Subcutaneous abdominal adipose tissue (tissue), 5 donors: ENCODE data around the gene NFIB.

Source experiments
- H3K27ac ChIP-seq: one replicate; pipeline ENCODE4 v1.7.0; 2013; ENCODE audit warnings: low read depth, mild to moderate bottlenecking, inconsistent platforms, low read length, moderate library complexity
- H3K27me3 ChIP-seq, 5 donors: one replicate each; pipeline ENCODE4 v1.7.0; 2013; ENCODE audit warnings: low read length in 5 of 5, inconsistent platforms in 1 of 5; ENCODE audit not compliant: control insufficient read depth in 5 of 5, insufficient read depth in 4 of 5
- H3K36me3 ChIP-seq, 5 donors: one replicate each; pipeline ENCODE4 v1.7.0; 2013; ENCODE audit warnings: low read length in 5 of 5; ENCODE audit not compliant: control insufficient read depth in 5 of 5, insufficient read depth in 5 of 5
- H3K4me1 ChIP-seq, 5 donors: one replicate each; pipeline ENCODE4 v1.7.0; 2013; ENCODE audit warnings: low read length in 5 of 5, mild to moderate bottlenecking in 3 of 5, moderate library complexity in 1 of 5; ENCODE audit not compliant: control insufficient read depth in 5 of 5, insufficient read depth in 5 of 5
- H3K4me3 ChIP-seq, 5 donors: one replicate each; pipeline ENCODE4 v1.7.0; 2013; ENCODE audit warnings: low read length in 5 of 5, low read depth in 1 of 5
- H3K9ac ChIP-seq, 5 donors: one replicate each; pipeline ENCODE4 v1.7.0; 2013; ENCODE audit warnings: low read length in 5 of 5, mild to moderate bottlenecking in 4 of 5, moderate library complexity in 3 of 5
- H3K9me3 ChIP-seq, 5 donors: one replicate each; pipeline ENCODE4 v1.7.0; 2013; ENCODE audit warnings: low read length in 5 of 5; ENCODE audit not compliant: control insufficient read depth in 5 of 5
- donor health status: healthy.
- donor health status: healthy.
- donor health status: healthy.
- donor health status: healthy.
- donor health status: healthy.

The NFIB gene

GRCh38 chr9:14240537-14240936 lies 73.4 kb downstream of the NFIB start:
- H3K9ac ChIP-seq = no peak overlapping the region
- H3K4me3 ChIP-seq = no peak overlapping the region
- peak overlapping the region; percentile 88 for H3K27ac ChIP-seq
- no peaks in the 10 kb centered on the region for H3K36me3 ChIP-seq
- no peaks in the 10 kb centered on the region for H3K27me3 ChIP-seq
- H3K9me3 ChIP-seq = no peaks in the 10 kb centered on the region
- H3K4me1 ChIP-seq = peaks cover 4 to 58% (median 40%) of the 10 kb centered on the region in 5 donors

- Histone ChIP-seq H3K27me3 (no peaks in the 10 kb centered on the region), H3K36me3 (no peaks in the 10 kb centered on the region), H3K4me3 (peak overlapping the region in 1 of 5 donors; percentile 4), H3K9ac (no peak overlapping the region), H3K4me1 (peaks cover 4 to 55% (median 41%) of the 10 kb centered on the region in 5 donors), H3K27ac (peak overlapping the region; percentile 88), H3K9me3 (no peaks in the 10 kb centered on the region)
These were observed 75.4 kb downstream of the NFIB start for GRCh38 chr9:14238518-14238917.

- no peak overlapping the region for H3K9ac ChIP-seq
- H3K36me3 ChIP-seq = no peaks in the 10 kb centered on the region
- peak overlapping the region in 2 of 5 donors; percentile 4 to 19 for H3K4me3 ChIP-seq
- peak overlapping the region; percentile 88 for H3K27ac ChIP-seq
- H3K4me1 ChIP-seq = peaks cover 4 to 55% (median 41%) of the 10 kb centered on the region in 5 donors
- H3K9me3 ChIP-seq = no peaks in the 10 kb centered on the region
- no peaks in the 10 kb centered on the region for H3K27me3 ChIP-seq
These were observed 75.9 kb downstream of the NFIB start for GRCh38 chr9:14238079-14238478.

- no peaks in the 10 kb centered on the region for H3K27me3 ChIP-seq
- no peaks in the 10 kb centered on the region for H3K9me3 ChIP-seq
- peaks cover 0 to 5% (median 0%) of the 10 kb centered on the region in 5 donors for H3K36me3 ChIP-seq
- peak overlapping the region in 2 of 5 donors; percentile 12 to 44 for H3K9ac ChIP-seq
- H3K4me3 ChIP-seq = peak overlapping the region in 2 of 5 donors; percentile 37 to 42
- peaks cover 4 to 50% (median 41%) of the 10 kb centered on the region in 5 donors for H3K4me1 ChIP-seq
- peak overlapping the region; percentile 88 for H3K27ac ChIP-seq
These were observed 77.3 kb downstream of the NFIB start for GRCh38 chr9:14236591-14236990.

DNA sequence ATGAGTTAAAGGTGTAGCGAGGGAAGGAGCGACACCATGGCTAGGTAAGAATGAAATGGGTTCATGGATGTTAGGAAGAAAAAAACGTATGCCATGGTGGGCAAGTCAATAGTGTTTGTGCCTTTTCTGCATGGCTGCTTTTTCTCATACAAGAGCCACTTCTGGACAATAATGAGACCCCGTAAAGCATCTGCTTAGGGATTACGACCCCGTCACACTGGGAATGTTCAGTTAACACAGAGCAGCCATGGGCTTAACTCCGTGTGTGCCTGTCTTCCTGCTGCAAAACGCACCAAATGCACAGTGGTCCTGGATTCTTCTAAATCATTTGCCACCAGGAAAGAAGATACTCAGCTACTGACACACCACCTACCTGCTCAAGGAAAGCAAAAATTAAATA lies 81.8 kb downstream of the NFIB start:
- Histone ChIP-seq H3K9ac (no peak overlapping the region), H3K27ac (peak overlapping the region; percentile 16), H3K27me3 (no peaks in the 10 kb centered on the region), H3K36me3 (peaks cover 0 to 5% (median 0%) of the 10 kb centered on the region in 5 donors), H3K4me3 (no peak overlapping the region), H3K9me3 (no peaks in the 10 kb centered on the region), H3K4me1 (peaks cover 4 to 28% (median 16%) of the 10 kb centered on the region in 5 donors)

DNA sequence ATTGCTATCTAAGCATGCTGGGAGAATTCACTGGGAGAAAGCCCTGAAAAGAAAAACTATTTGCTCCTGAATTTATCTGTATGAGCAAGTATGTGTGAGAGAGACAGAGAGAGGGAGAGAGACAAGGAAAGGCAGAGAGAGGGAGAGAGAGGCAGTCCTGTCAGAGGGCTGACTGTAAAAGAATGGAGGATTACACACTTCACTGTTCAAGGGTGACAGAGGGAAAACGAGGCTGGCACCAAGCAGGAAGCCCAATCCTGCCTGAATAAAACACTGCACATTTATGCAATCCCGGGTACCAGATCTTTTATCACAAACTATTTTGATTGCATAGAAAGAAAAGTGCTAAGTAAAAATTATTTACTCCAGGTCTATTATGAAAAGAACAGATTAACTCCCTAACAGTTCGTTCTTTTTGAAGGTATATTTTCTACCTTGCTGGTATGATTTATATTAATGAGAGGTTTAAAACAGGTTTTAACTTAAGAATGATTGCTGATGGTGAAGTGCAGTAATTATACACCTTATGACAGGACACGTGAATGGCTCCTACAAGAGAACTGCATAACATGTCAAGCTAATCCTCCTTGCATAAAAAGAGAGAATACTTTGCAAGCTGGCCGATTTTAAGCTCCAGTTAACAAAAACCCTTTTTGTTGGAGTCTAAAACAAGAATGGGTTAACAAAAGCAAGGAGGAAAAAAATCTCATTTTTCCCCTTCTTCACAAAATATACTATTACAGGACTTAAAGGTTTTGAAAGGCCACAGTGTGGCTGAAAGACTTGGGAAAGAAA lies 82.5 kb downstream of the NFIB start:
- no peak overlapping the region for H3K4me3 ChIP-seq
- peaks cover 3 to 21% (median 10%) of the 10 kb centered on the region in 5 donors for H3K4me1 ChIP-seq
- peaks cover 0 to 5% (median 0%) of the 10 kb centered on the region in 5 donors for H3K36me3 ChIP-seq
- no peaks in the 10 kb centered on the region for H3K9me3 ChIP-seq
- no peak overlapping the region for H3K9ac ChIP-seq
- H3K27ac ChIP-seq = peak overlapping the region; percentile 16
- H3K27me3 ChIP-seq = no peaks in the 10 kb centered on the region

DNA sequence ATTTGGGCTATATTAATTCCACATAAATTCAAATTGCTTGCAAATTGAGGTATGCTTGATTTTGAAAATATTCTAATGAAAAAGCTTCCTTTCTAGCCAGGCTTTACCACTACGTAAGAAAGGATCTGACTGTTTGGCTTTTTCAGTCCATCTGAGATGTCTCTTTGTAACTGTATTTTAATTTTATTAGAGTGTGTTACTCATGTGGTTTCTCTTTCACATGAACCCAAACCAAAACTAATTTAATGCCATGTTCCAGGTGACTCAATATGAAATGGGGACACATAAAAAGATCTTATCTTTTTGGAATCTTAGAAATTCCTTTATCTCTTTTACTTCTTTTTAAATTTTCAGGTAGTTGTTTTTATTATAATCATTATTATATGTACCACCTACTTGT lies 85.3 kb downstream of the NFIB start:
- H3K9me3 ChIP-seq = no peaks in the 10 kb centered on the region
- peaks cover 0 to 7% (median 0%) of the 10 kb centered on the region in 5 donors for H3K4me1 ChIP-seq
- H3K27ac ChIP-seq = no peak overlapping the region
- no peak overlapping the region for H3K4me3 ChIP-seq
- H3K9ac ChIP-seq = no peak overlapping the region
- peaks cover 0 to 5% (median 0%) of the 10 kb centered on the region in 5 donors for H3K36me3 ChIP-seq
- no peaks in the 10 kb centered on the region for H3K27me3 ChIP-seq

GRCh38 chr9:14226855-14227532 lies 86.9 kb downstream of the NFIB start:
- no peak overlapping the region for H3K9ac ChIP-seq
- no peak overlapping the region for H3K4me3 ChIP-seq
- H3K4me1 ChIP-seq = peaks cover 0 to 11% (median 3%) of the 10 kb centered on the region in 5 donors
- no peaks in the 10 kb centered on the region for H3K27me3 ChIP-seq
- peaks cover 0 to 3% (median 0%) of the 10 kb centered on the region in 5 donors for H3K36me3 ChIP-seq
- H3K9me3 ChIP-seq = no peaks in the 10 kb centered on the region
- no peak overlapping the region for H3K27ac ChIP-seq

DNA sequence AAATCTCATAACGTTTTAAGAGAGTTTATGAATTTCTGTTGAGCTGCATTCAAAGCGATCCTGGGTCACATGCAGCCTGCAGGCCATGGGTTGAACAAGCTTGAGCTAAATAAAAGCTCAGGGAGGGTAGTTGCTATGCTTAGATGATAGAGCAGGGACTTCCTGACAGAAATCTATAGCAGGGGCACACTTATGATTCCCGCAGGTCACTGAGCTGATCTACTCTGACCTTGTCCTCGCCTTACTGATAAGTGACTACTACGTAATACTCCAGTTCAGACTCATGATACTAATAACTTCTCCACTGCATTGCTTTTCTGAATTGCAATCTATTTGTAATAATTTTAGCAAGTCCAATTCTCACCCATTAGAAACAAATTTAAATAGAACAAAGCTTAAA lies 90.9 kb downstream of the NFIB start:
- no peaks in the 10 kb centered on the region for H3K9me3 ChIP-seq
- no peak overlapping the region for H3K9ac ChIP-seq
- no peaks in the 10 kb centered on the region for H3K27me3 ChIP-seq
- H3K27ac ChIP-seq = no peak overlapping the region
- H3K4me1 ChIP-seq = peaks cover 2 to 40% (median 32%) of the 10 kb centered on the region in 5 donors
- H3K4me3 ChIP-seq = no peak overlapping the region
- peaks cover 0 to 2% (median 0%) of the 10 kb centered on the region in 5 donors for H3K36me3 ChIP-seq
